ENCODE measurements around the gene TMEM141.
"Not testable (repeated sequence)": the region's sequence is repeated elsewhere in the genome, so short reads cannot be mapped to it uniquely, and the experiment has no call there.

TMEM141 gene

GRCh38 chr9:136774416-136775045 is 16.6 kb upstream of the TMEM141 start:
- no peak for DNase-seq

GRCh38 chr9:136775191-136775590 is 16.0 kb upstream of the TMEM141 start:
- DNase-seq, result no peak

- no peak for DNase-seq
These were observed 14.2 kb upstream of the TMEM141 start for GRCh38 chr9:136776947-136777346.

DNA sequence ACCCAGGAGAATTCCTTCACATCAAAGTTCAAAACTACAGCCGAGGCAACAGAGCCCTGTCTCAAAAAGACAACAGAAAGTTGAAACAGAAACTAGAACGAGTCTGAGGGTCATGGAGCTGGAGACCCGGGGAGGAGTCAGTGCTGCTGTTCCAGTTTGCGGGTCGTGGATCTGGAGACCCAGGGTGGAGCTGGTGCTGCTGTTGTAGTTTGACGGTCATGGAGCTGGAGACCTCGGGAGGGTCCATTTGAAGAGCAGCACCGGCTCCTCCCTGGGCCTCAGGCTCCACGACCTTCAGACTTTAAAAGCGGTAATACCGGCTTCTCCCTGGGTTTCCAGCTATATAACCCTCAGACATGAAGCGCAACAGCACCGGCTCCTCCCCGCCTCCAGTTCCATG is 13.8 kb upstream of the TMEM141 start:
- DNase-seq, result no peak

DNA sequence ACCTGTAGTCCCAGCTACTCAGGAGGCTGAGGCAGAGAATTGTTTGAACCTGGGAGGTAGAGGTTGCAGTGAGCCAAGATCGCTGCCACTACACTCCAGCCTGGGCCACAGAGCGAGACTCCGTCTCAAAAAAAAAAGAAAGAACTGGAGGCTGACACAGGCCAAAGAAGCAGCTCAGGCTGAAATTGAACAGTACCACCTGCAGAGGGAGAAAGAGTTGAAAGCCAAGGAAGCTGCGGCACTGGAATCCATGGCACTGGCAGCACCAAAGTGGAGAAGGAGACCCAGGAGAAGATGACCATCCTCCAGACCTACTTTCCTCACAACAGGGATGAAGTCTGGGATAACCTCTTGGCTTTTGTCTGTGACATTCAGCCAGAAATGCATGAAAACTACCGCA is 11.3 kb upstream of the TMEM141 start:
- DNase-seq, result no peak

GRCh38 chr9:136782452-136782851 is 8.7 kb upstream of the TMEM141 start:
- DNase-seq, result no peak

DNA sequence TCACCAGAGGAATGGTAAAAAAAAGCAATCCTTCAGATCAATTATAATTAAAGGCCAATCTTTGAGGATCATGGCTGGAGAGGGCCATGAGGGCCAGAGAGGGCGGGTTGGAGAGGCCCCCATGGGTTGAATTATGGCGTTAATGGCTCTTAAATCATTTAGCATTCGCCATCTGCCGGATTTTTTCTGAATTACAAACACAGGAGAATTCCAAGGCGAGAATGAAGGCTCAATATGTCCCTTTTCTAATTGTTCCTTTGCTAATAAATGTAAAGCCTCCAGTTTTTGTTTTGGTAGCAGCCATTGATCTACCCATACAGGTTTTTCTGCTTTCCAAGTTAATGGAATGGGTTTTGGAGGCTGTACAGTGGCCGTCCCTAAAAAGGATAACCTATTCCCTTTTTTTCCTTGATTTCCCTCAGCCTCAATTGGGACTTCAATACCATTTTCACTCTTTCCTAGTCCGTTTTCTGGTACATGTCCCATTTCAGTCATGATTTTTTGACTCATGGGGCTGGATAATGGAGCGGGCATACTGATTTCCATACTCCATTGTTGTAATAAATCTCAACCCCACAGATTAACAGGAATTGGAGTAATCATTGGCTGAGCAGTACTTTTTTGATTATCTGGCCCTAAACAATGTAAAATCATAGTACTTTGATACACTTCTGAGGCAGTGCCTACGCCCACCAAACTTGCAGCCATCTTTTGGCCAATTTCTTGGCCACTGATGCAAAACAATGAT is 6.7 kb upstream of the TMEM141 start:
- peak; percentile 13 to 18 for DNase-seq

DNA sequence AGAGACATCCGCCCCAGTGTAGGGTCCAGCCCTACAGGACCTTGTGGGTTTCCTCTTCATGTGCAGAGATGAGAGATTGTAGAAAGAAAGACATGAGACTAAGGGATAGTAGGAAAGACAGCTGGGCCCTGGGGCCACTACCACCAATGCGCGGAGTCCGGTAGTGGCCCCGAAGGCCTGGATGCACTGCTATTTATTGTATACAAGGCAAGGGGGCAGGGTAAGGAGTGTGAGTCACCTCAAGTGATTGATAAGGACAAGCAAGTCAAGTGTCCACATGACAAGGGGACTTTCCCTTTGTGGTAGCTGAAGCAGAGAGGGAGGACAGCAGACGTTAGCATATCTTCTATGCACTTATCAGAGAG is 6.2 kb upstream of the TMEM141 start:
- DNase-seq, result no peak

- DNase-seq, result not testable (repeated sequence)
These were observed 5.4 kb upstream of the TMEM141 start for GRCh38 chr9:136785565-136786355.

DNA sequence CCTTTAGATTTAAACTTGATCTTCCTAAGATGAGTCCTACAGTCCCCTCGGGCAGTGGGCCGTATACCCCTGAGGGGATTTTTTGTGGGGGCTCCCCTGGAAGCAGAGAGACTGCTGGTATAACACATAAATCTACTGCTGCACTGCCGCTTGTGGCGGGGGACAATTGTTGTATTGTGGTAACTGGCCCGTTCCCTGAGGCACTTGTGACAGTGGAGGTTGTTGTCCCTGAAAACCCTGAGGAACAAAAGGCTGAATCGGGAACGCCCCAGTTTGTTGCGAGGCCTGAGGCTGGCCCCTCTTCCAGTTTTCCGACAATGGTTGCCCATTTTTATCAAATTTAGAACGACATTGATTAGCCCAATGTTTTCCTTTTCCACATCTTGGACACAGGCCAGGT is 4.7 kb upstream of the TMEM141 start:
- DNase-seq, result no peak

- not testable (repeated sequence) for DNase-seq
These were observed 4.2 kb upstream of the TMEM141 start for GRCh38 chr9:136786983-136787382.

GRCh38 chr9:136787690-136788400 is 3.3 kb upstream of the TMEM141 start:
- peak; percentile 42 to 65 for DNase-seq

DNA sequence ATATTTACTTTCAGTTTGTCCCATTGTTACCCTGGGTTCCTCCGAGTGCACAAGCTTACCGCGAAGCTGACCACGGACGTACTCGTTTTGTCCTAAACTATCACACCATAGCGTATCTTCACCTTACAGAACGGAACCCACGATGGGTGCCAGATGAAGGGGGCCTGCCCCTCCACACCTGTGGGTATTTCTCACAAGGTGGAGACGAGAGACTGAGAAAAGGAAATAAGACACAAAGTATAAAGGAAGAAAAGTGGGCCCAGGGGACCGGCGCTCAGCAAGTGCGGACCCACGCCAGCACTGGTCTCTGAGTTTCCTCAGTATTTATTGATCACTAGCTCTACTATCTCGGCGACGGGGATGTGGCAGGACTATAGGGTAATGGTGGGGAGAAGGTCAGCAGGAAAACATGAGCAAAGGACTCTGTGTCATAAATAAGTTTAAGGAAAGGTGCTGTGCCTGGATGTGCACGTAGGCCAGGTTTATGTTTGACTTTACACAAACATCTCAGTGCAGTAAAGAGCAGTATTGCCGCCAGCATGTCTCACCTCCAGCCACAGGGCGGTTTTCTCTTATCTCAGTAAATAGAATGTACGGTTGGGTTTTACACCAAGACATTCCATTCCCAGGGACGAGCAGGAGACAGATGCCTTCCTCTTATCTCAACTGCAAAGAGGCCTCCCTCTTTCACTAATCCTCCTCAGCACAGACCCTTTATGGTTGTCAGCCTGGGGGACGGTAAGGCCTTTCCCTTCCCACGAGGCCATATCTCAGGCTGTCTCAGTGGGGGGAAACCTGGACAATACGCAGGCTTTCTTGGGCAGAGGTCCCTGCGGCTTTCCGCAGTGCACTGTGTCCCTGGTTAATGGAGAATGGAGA is 2.3 kb upstream of the TMEM141 start:
- not testable (repeated sequence) for DNase-seq

DNA sequence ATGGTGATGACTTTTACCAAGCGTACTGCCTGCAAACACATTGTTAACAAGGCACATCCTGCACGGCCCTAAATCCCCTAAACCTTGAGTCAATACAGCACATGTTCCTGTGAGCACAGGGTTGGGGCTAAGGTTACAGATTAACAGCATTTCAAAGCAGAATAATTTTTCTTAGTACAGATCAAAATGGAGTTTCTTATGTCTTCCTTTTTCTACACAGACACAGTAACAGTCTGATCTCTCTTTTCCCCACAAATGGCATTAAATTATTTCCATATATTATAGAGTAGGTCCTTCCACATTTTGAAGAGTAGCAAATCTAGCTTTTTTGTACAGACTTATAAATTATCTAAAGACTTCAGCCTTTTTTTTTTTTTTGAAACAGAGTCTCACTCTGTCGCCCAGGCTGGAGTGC is 1.6 kb upstream of the TMEM141 start:
- no peak for DNase-seq

- peak; percentile 39 to 47 for DNase-seq
These were observed 552 bp downstream of the TMEM141 start for GRCh38 chr9:136791516-136792276.

DNA sequence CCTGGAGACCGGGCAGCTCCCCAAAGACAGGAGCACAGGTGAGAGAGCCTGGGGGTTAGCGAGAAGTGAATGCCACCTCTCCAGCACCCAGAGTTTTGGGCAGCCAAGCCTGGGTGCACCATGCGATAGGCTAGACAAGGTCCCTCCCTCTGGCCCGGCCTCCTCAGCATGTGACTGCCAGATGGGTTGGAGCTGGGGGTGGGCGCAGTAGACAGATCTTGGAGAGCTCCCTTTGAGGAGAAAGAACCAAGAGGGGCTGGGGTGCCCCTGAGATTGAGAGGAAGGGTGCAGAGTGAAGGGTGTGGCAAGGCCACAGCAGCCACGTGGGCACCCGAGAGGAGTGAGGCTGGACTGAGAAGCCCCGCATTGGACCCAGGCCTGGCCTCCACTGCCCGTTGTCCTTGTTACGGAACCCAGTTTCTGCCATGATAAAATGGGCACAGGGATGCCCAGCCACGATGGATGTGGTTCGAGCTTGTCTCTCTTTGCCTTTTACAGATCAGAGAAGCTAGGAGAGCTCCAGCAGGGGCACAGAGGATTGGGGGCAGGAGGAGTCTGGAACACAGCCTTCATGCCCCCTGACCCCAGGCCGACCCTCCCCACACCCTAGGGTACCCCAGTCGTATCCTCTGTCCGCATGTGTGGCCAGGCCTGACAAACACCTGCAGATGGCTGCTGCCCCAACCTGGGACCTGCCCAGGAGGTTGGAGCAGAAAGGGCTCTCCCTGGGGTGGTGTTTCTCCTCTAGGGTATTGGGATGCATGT is 1.4 kb downstream of the TMEM141 start:
- no peak for DNase-seq

- no peak for DNase-seq
These were observed 2.2 kb downstream of the TMEM141 start for GRCh38 chr9:136793086-136793946.

- no peak for DNase-seq
These were observed 3.3 kb downstream of the TMEM141 start for GRCh38 chr9:136794281-136794999.

GRCh38 chr9:136795000-136795348 is 3.8 kb downstream of the TMEM141 start:
- peak in 1 of 2 experiments; percentile 21 for DNase-seq
